ENCODE measurements around the gene KRTAP6-3. TPM values are rescaled to one million over a fixed set of nuclear protein-coding genes. Genes with fewer than 3 reads are reported as not detected.

KRTAP6-3 gene
- total RNA-seq, 1 donor from 2014 or later = not detected

DNA sequence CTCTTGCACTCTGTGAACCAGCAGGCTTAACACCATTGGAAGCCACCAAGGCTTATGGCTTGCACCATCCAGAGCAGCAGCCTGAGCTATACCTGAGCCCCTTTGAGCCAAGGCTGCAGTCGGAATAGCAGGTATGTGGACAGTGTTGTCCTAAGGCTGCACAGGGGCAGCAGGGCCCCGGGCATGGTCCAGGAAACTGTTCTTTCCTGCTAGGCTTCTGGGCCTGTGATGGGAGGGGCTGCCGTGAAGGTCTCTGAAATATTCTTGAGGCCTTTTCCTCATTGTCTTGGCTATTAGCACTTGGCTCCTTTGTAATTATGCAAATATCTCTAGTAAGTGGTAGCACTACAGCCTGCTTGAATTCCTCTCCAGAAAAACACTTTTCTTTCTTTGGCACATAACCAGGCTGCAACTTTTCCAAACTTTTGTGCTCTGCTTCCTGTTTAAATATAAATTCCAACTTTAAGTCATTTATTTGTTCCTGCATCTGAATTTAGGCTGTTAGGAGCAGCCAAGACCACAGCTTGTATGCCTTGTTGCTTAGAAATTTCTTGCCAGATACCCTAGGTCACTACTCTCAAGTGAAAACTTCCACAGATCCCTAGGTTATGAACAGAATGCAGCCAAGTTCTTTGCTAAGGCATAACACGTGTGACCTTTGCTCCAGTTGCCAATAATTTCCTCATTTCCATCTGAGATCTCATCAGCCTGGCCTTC is 33.4 kb downstream of the KRTAP6-3 start:
- no peak for DNase-seq (ENCODE audit: low read depth)

GRCh38 chr21:30628109-30628508 is 35.9 kb downstream of the KRTAP6-3 start:
- DNase-seq (ENCODE audit: low read depth) = no peak

DNA sequence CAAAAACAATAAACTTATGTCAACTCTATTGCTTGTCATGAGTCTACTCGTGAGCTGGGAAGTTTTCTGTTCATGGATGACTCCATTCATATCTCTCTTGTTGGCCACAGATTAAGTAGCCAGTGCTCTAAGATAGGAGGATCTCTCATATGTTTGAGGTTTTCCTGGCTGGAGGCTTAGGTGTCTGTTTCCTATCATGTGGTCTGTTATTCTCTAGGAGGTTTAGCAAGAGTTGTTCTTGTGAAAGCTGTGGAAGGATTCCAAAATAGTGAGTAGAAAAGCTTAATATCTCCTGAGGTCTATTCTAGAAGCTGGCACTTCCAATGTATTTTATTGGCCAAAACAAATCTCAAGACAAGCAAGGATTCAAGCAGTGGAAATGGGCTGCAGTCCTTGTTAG is 37.0 kb downstream of the KRTAP6-3 start:
- DNase-seq (ENCODE audit: low read depth) = no peak

GRCh38 chr21:30634906-30635305 is 42.7 kb downstream of the KRTAP6-3 start, which contains the start of gene KRTAP20-2:
KRTAP20-2 (plus strand) TSS chr21:30635206; CDS start chr21:30635264, 58 bp downstream.
- no peak for DNase-seq (ENCODE audit: low read depth)

GRCh38 chr21:30638686-30639085 is 46.4 kb downstream of the KRTAP6-3 start:
- no peak for DNase-seq (ENCODE audit: low read depth)

GRCh38 chr21:30642564-30642963 is 50.3 kb downstream of the KRTAP6-3 start, which contains the start of gene KRTAP20-3:
KRTAP20-3 (plus strand) TSS chr21:30642864.
- no peak for DNase-seq (ENCODE audit: low read depth)

Other genes starting within 250 kb of the KRTAP6-3 start
- not detected in 2 replicates for gene KRTAP23-1, start 243.8 kb upstream of the KRTAP6-3 start, total RNA-seq
- gene KRTAP13-2, start 220.2 kb upstream of the KRTAP6-3 start, total RNA-seq = not detected in 2 replicates
- gene KRTAP13-1, start 196.4 kb upstream of the KRTAP6-3 start, total RNA-seq = not detected in 2 replicates
- not detected in 2 replicates for gene KRTAP13-3, start 166.5 kb upstream of the KRTAP6-3 start, total RNA-seq
- not detected in 2 replicates for gene KRTAP13-4, start 162.2 kb upstream of the KRTAP6-3 start, total RNA-seq
- not detected in 2 replicates for gene KRTAP15-1, start 152.2 kb upstream of the KRTAP6-3 start, total RNA-seq
- not detected in 2 replicates for gene KRTAP19-1, start 112.1 kb upstream of the KRTAP6-3 start, total RNA-seq
- not detected in 2 replicates for gene KRTAP19-2, start 105.0 kb upstream of the KRTAP6-3 start, total RNA-seq
- gene KRTAP19-3, start 100.4 kb upstream of the KRTAP6-3 start, total RNA-seq = not detected in 2 replicates
- gene KRTAP19-4, start 95.3 kb upstream of the KRTAP6-3 start, total RNA-seq = not detected in 2 replicates
- gene KRTAP19-5, start 90.3 kb upstream of the KRTAP6-3 start, total RNA-seq = not detected in 2 replicates
- gene KRTAP19-6, start 50.6 kb upstream of the KRTAP6-3 start, total RNA-seq = not detected in 2 replicates
- not detected in 2 replicates for gene KRTAP19-7, start 31.1 kb upstream of the KRTAP6-3 start, total RNA-seq
- not detected in 2 replicates for gene KRTAP22-2, start 2.0 kb upstream of the KRTAP6-3 start, total RNA-seq
- not detected in 2 replicates for gene KRTAP6-2, start 6.5 kb downstream of the KRTAP6-3 start, total RNA-seq
- gene KRTAP22-1, start 8.6 kb downstream of the KRTAP6-3 start, total RNA-seq = not detected in 2 replicates
- gene KRTAP6-1, start 21.5 kb downstream of the KRTAP6-3 start, total RNA-seq = not detected in 2 replicates
- gene KRTAP20-1, start 24.0 kb downstream of the KRTAP6-3 start, total RNA-seq = not detected in 2 replicates
- gene KRTAP20-4, start 28.2 kb downstream of the KRTAP6-3 start, total RNA-seq = not detected in 2 replicates
- gene KRTAP20-2, start 42.8 kb downstream of the KRTAP6-3 start, total RNA-seq = not detected in 2 replicates
- gene KRTAP20-3, start 50.4 kb downstream of the KRTAP6-3 start, total RNA-seq = not detected in 2 replicates
- not detected in 2 replicates for gene KRTAP21-3, start 126.3 kb downstream of the KRTAP6-3 start, total RNA-seq
- not detected in 2 replicates for gene KRTAP21-2, start 154.8 kb downstream of the KRTAP6-3 start, total RNA-seq
- not detected in 2 replicates for gene KRTAP21-1, start 163.0 kb downstream of the KRTAP6-3 start, total RNA-seq
- not detected in 2 replicates for gene KRTAP8-1, start 220.8 kb downstream of the KRTAP6-3 start, total RNA-seq
- gene KRTAP7-1, start 237.3 kb downstream of the KRTAP6-3 start, total RNA-seq = not detected in 2 replicates